ENCODE measurements around the gene CIC.
"Not testable (repeated sequence)": the region's sequence is repeated elsewhere in the genome, so short reads cannot be mapped to it uniquely, and the experiment has no call there.

CIC gene

DNA sequence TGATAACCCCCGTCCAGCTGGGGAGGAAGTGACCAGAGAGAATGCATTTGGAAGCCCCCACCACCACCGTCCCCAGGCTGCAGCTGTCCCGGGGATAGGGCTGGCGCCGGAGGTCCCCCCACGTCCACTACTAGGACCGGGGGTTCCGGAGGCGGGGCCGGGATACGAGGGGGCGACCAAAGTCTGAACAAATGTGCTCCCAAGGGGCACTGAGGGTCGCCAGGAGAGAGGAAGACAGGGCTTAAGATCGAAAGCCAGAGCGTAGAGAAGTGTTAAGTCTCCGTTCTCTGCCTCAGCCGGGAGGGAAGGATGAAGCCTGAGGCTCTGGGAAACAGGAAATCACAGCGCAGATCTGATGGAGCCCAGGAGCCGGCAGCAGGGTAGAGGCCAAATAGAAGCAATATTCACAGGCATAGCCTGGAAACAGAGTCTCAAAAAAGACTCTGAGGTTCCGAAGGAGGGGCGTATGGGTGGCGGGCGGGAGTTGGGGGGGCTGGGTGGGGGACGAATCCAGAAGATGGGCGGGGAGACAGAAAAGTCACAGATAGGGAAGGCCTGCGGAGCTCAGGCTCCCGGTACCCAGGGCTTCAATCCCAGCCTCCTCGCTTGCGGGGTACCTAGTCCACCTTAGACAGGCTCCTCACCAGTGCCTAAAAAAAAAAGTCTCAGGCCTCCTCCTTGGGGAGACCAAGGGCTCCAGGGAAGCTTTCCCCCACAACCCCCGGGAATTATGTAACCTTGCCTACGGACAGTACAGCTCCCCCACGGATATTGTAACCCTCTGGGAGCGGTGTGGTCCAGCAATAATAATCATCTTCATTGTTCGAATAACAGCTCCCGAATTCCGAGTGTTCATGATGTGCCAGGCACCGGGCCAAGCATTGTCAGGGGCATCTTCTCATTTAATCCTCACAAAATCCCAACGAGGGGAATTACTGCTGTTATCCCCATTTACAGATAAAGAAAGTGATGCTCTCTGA is 13.0 kb upstream of the CIC start:
- peak; percentile 77 for DNase-seq (ENCODE audit: low read depth)

DNA sequence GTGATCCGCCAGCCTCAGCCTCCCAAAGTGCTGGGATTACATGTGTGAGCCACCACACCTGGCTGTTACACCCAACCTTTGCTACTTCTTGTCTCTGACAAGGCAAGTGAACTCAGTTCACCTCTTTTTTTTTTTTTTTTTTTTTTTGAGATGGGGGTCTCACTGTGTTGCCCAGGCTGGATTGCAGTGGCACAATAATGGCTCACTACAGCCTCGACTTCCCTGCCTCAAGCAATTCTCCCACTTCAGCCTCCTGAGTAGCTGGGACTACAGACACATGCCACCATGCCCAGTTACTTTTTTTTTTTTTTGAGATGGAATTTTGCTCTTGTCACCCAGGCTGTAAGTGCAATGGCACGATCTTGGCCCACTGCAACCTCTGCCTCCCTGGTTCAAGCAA is 11.2 kb upstream of the CIC start:
- DNase-seq (ENCODE audit: low read depth): not testable (repeated sequence)

DNA sequence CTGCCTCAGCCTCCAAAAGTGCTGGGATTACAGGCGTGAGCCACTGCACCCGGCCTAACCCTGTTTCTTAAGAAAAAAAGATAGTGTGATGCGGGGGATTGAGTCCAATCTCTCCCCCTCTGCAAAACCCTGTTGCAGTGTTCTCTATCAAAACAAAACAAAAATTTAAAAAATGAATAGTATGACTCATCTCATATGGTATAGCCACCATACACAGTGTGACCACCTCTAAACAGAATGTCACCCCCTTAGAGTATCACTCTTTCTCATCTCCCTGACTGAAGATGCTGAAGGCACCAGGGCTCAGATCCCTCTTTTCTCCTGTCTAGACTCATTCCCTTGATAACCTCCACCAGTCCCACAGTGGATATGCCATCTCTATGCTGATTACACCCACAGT is 7.3 kb upstream of the CIC start:
- peak; percentile 32 for DNase-seq (ENCODE audit: low read depth)

DNA sequence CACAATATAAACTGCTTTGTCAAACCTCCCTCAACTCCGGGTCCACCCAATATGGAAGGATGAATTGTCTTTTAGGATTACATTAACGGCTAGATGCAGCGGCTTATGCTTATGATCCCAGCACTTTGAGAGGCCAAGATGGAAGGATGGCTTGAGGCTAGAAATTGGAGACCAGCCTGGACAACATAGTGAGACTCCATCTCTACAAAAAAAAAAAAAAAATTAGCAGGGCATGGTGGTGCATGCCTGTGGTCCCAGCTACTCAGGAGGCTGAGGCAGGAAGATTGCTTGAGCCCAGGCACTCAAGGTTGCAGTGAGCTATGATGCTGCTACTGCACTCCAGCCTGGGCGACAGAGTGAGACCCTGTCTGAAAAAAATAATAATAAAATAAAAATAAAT is 2.9 kb upstream of the CIC start:
- not testable (repeated sequence) for DNase-seq (ENCODE audit: low read depth)

DNA sequence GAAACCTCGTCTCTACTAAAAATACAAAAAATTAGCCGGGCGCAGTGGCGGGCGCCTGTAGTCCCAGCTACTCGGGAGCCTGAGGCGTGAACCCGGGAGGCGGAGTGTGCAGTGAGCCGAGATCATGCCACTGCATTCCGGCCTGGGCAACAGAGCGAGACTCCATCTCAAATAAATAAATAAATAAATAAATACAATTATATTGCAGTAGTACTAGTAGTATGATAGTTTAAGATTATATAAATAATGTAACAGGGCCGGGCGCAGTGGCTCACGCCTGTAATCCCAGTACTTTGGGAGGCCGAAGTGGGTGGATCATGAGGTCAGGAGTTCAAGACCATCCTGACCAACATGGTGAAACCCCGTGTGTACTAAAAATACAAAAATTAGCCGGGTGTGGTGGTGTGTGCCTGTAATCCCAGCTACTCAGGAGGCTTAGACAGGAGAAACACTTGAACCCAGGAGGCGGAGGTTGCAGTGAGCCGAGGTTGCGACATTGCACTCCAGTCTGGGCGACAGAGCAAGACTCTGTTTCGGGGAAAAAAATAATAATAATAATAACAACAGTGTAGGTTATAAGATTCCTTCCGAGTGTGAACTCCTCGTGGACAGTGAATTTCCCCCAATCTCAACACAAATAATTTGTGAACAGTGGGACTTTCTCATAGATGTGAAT is 2.0 kb upstream of the CIC start:
- not testable (repeated sequence) for DNase-seq (ENCODE audit: low read depth)

DNA sequence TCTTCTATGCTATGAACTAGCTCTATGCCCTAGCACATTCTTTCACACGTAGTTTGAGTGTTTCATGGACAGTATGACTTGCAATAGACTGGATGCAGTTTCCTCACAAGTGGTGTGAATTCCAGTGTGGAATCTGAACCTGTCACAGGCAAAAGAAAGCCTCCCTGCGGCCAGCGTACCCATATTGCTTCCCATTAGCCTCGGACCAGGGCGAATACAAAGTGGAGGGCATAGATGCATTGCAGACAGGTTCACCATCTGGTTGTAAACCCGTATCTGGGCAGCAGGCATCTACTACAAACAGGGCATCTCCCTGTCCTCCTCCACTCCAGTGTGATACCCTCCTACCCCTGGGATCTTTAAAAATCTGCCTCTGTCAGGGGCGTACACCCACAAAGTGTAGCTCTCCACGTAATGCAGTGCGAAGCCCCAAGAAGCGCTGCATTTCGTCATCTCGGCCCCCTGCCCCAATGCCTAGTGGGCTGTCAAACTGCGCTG is 1.4 kb upstream of the CIC start:
- peak; percentile 52 for DNase-seq (ENCODE audit: low read depth)

DNA sequence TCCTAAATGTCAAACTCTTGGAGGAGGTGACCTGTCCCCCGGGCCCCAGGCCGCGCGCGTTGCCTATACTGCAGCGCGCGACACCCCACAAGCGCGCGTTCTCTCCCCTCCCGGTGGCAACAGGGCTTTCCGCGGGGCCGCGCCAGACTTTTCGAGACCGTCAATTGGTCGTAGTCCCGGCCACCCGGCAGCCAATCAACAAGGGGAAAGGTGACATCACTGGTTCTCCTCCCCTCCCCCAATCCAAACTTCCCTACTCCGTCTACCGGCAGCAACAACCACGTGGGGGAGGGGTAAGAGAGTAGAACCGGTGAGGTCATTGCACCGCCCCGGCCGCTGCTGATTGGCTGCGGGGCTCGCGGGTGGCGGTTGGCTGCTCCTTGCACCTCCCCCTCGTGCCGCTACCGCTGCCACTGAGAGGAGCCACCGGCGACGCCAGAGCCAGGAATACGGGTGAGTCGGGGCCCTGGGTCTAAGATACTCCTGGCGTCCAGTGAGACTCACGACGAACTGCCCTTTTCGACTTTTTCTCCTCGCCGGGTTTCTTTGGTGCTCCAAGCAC is 829 bp upstream of the CIC start:
- DNase-seq (ENCODE audit: low read depth): peak; percentile 100

DNA sequence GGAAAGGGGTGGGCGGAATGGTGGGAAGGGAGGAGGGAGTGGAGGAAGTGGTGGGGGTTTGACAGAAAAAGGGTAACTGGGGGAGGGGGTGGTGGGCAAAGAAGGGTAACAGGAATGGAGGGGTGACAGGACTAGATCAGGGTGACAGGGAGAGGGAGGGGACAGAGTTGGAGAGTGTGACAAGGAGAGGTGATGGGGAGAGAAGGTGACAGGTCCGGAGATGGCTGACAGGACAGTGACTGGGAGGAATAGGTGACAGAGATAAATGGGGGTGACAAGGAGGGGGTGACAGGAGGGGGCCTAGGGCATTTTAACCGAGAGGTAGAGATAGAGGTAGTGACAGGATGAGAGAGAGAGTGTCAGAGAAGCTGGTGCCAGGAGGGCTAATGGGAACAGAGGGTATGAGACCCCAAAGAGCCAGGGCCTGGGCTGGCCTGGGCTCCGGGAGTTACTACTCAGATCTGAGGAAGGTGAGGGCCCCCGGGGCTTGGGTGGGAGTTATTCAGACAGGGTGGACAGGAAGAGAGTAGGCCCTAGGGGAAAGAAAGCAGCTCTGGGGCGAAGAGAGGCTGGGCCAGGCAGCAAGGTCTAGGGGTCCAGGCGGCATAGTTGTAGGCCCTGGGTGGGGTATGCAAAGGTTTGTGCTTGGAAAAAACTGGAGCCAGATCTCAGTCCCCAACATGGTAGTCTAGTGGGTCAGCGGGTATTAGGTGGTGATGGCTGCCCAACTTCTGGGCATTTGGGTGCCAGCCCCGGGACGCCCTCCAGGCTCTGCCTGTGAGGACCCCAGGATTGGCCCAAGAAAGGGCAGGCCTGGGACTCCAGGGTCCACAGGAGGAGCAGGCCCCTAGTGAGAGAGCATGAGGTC is 660 bp downstream of the CIC start:
- DNase-seq (ENCODE audit: low read depth): peak; percentile 26

DNA sequence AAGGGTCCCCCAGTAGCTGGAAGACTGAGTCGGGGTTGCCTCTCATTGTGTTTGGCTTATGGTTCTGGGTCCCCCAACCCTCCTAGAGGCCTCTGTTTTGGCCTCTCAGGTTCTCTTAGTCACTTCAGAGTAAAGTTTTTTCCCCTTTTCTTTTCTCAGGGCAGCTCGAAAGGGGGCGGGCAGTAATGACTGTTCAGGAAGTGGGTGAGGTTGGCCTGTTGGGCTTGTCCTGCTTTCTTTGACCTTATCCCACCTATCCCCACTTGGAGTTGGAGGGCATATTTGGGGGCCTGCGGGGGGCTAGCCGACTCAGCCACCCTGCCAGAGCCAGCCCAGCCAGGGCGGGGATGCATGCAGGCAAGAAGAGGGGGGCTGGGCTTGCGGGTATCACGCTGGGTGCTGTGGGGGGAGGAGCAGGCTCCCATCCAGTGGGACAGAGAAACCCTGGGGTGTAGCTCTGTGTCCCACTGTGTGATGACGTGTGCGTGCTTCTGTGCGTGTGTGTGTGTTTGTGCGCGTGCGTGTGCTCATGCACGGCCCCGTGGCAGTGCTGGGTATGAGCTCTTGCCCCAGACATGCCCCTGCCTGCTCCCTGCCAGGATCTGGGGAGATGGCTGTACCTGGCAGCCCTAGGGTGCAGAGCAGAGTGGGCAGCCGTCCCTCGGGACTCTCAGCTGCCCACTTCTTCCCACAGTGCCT is 1.4 kb downstream of the CIC start:
- DNase-seq (ENCODE audit: low read depth): peak; percentile 89

DNA sequence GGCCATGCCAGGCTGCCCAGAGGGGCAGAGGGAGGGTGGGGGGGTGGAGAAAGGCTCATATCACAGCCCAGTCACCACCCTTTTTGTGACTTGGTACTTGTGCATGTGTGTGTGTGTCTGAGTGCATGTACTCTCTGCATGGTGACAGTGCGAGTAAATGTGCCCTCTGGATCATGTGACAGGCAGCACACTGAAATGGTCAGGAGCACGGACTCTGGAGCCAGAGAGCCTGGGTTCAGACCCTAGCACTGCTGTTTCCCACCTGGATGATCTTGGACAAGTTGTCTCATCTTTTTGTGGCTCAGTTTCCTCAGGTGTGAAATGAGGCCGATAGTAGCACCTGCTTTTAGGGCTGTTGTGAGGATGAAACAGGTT is 2.0 kb downstream of the CIC start:
- DNase-seq (ENCODE audit: low read depth): peak; percentile 27

DNA sequence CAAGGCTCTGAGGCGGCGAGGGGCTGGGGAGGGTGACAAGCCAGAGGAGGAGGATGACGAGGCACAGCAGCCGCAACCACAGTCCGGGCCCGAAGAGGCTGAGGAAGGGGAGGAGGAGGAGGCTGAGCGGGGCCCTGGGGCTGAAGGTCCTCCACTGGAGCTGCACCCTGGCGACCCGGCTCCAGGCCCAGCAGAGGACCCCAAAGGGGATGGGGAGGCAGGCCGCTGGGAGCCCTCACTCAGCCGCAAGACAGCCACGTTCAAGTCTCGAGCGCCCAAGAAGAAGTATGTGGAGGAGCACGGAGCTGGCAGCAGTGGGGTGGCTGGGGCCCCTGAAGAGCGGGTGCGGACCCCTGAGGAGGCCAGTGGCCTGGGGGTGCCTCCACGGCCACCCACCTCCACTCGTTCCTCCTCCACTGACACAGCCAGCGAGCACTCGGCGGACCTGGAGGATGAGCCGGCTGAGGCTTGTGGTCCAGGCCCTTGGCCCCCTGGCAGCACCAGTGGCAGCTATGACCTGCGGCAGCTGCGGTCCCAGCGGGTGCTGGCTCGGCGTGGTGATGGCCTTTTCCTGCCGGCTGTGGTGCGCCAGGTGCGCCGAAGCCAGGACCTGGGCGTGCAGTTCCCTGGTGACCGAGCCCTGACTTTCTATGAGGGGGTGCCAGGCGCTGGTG is 2.9 kb downstream of the CIC start:
- DNase-seq (ENCODE audit: low read depth): no peak

DNA sequence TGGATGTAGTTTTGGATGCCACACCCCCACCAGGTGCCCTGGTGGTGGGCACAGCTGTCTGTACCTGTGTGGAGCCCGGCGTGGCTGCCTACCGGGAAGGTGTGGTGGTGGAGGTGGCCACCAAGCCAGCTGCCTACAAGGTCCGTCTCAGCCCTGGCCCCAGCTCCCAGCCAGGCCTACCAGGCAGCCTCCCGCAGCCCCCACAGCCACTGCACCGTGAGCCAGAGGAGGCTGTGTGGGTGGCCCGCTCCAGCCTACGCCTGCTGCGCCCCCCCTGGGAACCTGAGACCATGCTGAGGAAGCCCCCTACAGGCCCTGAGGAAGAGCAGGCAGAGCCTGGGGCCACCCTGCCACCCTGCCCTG is 3.5 kb downstream of the CIC start:
- DNase-seq (ENCODE audit: low read depth): no peak

DNA sequence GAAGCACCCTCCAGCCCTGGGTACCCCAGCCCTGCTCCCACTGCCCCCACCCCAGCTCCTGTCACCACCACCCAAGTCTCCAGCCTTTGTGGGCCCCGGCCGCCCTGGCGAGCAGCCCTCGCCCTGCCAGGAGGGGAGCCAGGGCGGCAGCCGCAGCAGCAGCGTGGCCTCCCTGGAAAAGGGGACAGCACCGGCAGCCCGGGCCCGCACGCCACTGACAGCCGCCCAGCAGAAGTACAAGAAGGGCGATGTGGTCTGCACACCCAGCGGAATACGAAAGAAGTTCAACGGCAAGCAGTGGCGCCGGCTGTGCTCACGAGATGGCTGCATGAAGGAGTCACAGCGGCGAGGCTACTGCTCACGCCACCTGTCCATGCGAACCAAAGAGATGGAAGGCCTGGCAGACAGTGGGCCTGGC is 3.9 kb downstream of the CIC start:
- no peak for DNase-seq (ENCODE audit: low read depth)

DNA sequence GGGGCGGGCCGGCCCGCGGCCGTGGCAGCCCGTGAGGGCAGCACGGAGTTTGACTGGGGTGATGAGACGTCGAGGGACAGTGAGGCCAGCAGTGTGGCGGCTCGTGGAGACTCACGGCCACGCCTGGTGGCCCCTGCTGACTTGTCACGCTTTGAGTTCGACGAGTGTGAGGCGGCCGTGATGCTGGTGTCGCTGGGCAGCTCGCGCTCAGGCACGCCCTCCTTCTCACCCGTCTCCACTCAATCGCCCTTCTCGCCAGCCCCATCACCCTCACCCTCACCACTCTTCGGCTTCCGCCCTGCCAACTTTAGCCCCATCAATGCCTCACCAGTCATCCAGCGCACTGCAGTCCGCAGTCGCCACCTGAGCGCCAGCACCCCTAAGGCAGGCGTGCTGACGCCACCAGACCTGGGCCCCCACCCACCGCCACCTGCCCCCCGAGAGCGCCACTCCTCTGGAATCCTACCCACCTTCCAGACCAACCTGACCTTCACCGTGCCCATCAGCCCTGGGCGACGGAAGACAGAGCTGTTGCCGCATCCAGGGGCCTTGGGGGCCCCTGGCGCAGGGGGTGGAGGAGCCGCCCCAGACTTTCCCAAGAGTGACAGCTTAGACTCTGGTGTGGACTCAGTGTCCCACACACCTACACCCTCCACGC is 4.5 kb downstream of the CIC start:
- DNase-seq (ENCODE audit: low read depth): no peak

DNA sequence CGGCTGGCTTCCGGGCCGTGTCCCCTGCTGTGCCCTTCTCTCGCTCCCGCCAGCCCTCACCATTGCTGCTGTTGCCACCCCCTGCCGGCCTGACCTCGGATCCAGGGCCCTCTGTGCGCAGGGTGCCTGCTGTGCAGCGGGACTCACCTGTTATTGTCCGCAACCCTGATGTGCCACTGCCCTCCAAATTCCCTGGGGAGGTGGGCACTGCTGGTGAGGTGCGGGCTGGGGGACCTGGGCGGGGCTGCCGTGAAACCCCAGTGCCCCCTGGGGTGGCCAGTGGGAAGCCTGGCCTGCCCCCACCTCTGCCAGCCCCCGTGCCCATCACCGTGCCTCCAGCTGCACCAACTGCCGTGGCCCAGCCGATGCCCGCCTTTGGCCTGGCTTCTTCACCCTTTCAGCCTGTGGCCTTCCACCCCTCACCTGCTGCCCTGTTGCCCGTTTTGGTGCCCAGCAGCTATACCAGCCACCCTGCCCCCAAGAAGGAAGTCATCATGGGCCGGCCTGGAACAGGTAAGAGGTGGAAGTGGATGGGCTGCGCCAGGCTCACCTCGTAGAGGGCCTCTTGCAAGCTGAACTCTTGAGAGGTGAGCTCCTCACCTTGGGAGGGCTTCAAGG is 5.1 kb downstream of the CIC start:
- DNase-seq (ENCODE audit: low read depth): no peak

DNA sequence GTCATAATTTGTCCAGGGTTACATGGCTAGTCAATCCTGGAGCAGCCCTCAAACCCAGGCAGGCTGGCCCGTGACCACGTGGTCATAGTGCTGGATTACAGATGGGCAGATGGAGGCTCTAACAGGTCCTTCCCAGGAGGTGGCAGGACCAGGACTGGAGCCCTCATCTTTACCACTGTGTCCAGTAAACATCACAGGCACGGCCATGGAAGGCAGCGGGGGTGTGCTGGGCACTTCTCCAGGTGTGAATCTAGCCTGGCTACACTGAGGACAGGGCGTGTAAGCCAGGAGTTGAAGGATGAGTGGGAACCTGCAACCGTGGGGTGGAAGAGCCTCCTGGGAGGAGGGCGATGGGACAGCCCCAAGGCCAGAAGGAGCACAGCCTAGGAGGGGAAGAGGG is 6.1 kb downstream of the CIC start:
- DNase-seq (ENCODE audit: low read depth): no peak

DNA sequence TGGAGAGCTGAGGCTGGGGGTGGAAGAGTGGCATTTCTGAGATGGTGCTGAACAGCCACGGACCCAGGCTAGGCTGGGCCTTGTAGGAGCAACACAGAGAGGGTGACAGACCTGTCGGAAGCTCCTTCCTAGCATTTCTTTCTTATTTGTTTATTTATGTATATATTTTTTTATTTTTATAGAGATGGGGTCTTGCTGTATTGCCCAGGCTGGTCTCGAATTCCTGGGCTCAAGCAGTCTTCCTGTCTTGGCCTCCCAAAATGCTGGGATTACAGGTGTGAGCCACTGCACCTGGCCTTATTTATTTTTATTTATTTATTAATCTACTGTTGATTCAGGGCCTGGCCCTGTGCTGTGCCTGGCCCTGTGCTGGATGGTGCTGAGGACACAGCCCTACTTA is 6.5 kb downstream of the CIC start:
- DNase-seq (ENCODE audit: low read depth): no peak

DNA sequence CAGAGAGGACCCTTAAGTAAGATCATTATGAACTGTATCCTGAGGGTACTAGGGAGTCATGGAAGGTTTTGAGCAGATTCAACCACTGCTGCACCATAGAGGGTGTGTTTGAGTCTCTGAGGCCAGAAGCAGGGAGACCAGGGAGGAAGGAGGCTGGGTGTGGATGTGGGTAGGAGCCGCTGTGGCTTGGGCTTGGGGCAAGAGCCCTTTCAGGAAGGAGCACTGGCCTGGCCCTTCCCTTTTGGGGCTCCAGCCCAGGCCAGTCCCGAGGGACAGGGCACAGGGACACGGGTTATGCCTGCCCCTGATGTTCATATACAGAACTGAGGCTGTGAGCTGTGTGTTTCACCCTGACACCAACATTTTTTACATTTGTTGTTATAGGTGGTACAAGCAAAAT is 7.2 kb downstream of the CIC start:
- no peak for DNase-seq (ENCODE audit: low read depth)

DNA sequence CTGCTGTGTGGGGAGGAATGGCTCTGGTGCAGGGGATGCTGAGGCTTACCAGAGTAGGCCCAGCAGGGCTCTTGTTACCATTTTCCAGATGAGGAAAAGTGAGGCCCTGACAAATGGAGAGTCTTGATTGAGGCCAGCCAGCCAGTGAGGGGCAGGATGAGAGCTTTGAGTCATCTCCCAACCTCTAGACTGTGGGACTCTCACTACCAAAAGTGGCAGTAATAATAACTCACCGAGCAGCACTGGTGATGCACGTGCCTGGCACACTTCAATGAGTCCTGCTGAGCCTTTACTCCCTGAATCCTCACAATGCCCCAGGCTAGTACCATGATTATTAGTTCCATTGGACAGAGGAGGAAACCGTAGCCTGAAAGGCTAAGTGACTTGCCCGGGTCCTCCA is 7.8 kb downstream of the CIC start:
- peak; percentile 79 for DNase-seq (ENCODE audit: low read depth)

Measured in EH (cell line).